Measurements from ENCODE around the gene NEURL2. TPM values are rescaled to one million over a fixed set of nuclear protein-coding genes. Genes with fewer than 3 reads are reported as not detected.

NEURL2 gene
- total and polyA plus RNA-seq, 10 of the 15 experiments (the other 5 are each of a cell fraction or from before 2014, with no cell fraction given): 0.53 to 7.0 (median 2.7) TPM

- TF ChIP-seq RBBP5 (conservative IDR thresholded peaks at IDR 0.05): no peak
- no peak for TF ChIP-seq EED (IDR thresholded peaks at IDR 0.05; ENCODE audit: low read depth)
- peak; percentile 91 for TF ChIP-seq NFYB (IDR thresholded peaks at IDR 0.05; ENCODE audit: insufficient read depth, low read depth, low read length)
- peak; percentile 33; the same call in 1 of the 2 replicates for TF ChIP-seq NR2F1 (conservative IDR thresholded peaks at IDR 0.05)
- peak in 1 of 2 experiments; percentile 36; a peak in 1 of 4 replicates for TF ChIP-seq BHLHE40 (IDR thresholded peaks at IDR 0.05; ENCODE audit: borderline replicate concordance in 1 of 2, low read depth in 2 of 2, low read length in 1 of 2)
- no peak for TF ChIP-seq RFX5 (IDR thresholded peaks at IDR 0.05; ENCODE audit: low read depth, low read length)
- TF ChIP-seq MEF2B (IDR thresholded peaks at IDR 0.05; ENCODE audit: partially characterized antibody, poor library complexity, severe bottlenecking): peak; percentile 56
- TF ChIP-seq EP300 (IDR thresholded peaks at IDR 0.05; ENCODE audit: borderline replicate concordance in 1 of 2, control insufficient read depth in 1 of 2, low read depth in 2 of 2, low read length in 2 of 2): no peak
- TF ChIP-seq CREM (IDR thresholded peaks at IDR 0.05; ENCODE audit: low read depth): no peak
- peak; percentile 92 for TF ChIP-seq SMARCA5 (IDR thresholded peaks at IDR 0.05)
- TF ChIP-seq NR2C1 (IDR thresholded peaks at IDR 0.05): peak; percentile 85
- no peak for TF ChIP-seq IKZF2 (IDR thresholded peaks at IDR 0.05)
- peak; percentile 52; the same call in 1 of the 2 replicates for TF ChIP-seq NBN (IDR thresholded peaks at IDR 0.05)
- 0 out of 2 replicates have a peak, but pooled peaks have one; percentile 39 for TF ChIP-seq MEF2A (IDR thresholded peaks at IDR 0.05; ENCODE audit: insufficient read depth, low read depth, low read length)
- TF ChIP-seq, protein P1, sequence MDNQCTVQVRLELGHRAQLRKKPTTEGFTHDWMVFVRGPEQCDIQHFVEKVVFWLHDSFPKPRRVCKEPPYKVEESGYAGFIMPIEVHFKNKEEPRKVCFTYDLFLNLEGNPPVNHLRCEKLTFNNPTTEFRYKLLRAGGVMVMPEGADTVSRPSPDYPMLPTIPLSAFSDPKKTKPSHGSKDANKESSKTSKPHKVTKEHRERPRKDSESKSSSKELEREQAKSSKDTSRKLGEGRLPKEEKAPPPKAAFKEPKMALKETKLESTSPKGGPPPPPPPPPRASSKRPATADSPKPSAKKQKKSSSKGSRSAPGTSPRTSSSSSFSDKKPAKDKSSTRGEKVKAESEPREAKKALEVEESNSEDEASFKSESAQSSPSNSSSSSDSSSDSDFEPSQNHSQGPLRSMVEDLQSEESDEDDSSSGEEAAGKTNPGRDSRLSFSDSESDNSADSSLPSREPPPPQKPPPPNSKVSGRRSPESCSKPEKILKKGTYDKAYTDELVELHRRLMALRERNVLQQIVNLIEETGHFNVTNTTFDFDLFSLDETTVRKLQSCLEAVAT (IDR thresholded peaks at IDR 0.05): peak; percentile 57
- TF ChIP-seq CHD2 (IDR thresholded peaks at IDR 0.05; ENCODE audit: borderline replicate concordance, low read depth, low read length): peak; percentile 81
- TF ChIP-seq, protein P2, sequence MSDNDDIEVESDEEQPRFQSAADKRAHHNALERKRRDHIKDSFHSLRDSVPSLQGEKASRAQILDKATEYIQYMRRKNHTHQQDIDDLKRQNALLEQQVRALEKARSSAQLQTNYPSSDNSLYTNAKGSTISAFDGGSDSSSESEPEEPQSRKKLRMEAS (IDR thresholded peaks at IDR 0.05; ENCODE audit: low read depth, low read length): peak; percentile 40; the same call in 1 of the 2 replicates
- TF ChIP-seq GATAD2B (conservative IDR thresholded peaks at IDR 0.05; ENCODE audit: low read depth): peak; percentile 87; the same call in 1 of the 2 replicates
- no peak for TF ChIP-seq ZZZ3 (IDR thresholded peaks at IDR 0.05; ENCODE audit: control insufficient read depth, insufficient read length, low read depth)
- TF ChIP-seq, protein P3, sequence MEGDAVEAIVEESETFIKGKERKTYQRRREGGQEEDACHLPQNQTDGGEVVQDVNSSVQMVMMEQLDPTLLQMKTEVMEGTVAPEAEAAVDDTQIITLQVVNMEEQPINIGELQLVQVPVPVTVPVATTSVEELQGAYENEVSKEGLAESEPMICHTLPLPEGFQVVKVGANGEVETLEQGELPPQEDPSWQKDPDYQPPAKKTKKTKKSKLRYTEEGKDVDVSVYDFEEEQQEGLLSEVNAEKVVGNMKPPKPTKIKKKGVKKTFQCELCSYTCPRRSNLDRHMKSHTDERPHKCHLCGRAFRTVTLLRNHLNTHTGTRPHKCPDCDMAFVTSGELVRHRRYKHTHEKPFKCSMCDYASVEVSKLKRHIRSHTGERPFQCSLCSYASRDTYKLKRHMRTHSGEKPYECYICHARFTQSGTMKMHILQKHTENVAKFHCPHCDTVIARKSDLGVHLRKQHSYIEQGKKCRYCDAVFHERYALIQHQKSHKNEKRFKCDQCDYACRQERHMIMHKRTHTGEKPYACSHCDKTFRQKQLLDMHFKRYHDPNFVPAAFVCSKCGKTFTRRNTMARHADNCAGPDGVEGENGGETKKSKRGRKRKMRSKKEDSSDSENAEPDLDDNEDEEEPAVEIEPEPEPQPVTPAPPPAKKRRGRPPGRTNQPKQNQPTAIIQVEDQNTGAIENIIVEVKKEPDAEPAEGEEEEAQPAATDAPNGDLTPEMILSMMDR (IDR thresholded peaks at IDR 0.05 in 2 of 3, conservative IDR thresholded peaks at IDR 0.05 in 1 of 3; ENCODE audit: control insufficient read depth in 2 of 3, extremely low read depth in 1 of 3, insufficient read depth in 1 of 3, low read depth in 3 of 3, low read length in 3 of 3): no peak
- peak; percentile 89 for TF ChIP-seq BACH1 (IDR thresholded peaks at IDR 0.05; ENCODE audit: borderline replicate concordance)
- TF ChIP-seq HCFC1 (IDR thresholded peaks at IDR 0.05; ENCODE audit: low read length): peak; percentile 95
- TF ChIP-seq NFXL1 (IDR thresholded peaks at IDR 0.05; ENCODE audit: borderline replicate concordance): no peak
- no peak; the same call in none of the 2 replicates for TF ChIP-seq CREB1 (IDR thresholded peaks at IDR 0.05; ENCODE audit: low read depth)
- TF ChIP-seq JUND (IDR thresholded peaks at IDR 0.05; ENCODE audit: low read depth, low read length): 0 out of 2 replicates have a peak, but pooled peaks have one; percentile 2
- TF ChIP-seq, protein P4, sequence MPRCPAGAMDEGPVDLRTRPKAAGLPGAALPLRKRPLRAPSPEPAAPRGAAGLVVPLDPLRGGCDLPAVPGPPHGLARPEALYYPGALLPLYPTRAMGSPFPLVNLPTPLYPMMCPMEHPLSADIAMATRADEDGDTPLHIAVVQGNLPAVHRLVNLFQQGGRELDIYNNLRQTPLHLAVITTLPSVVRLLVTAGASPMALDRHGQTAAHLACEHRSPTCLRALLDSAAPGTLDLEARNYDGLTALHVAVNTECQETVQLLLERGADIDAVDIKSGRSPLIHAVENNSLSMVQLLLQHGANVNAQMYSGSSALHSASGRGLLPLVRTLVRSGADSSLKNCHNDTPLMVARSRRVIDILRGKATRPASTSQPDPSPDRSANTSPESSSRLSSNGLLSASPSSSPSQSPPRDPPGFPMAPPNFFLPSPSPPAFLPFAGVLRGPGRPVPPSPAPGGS (IDR thresholded peaks at IDR 0.05; ENCODE audit: borderline replicate concordance, insufficient read depth, low read depth, low read length, poor library complexity, severe bottlenecking): peak; percentile 6
Measured at GRCh38 chr20:45934586-45935415, 43.8 kb upstream of the NEURL2 start, which contains the start of gene PCIF1 (continued).
